Choroid plexus epithelial cell (primary cell): ENCODE results near the gene LNX2.

ENCODE experiments used
- DNase-seq: peaks from one replicate; pipeline ENCODE4 v3.0.0-alpha.2; 2010; ENCODE audit warnings: low read depth
- H3K4me3 ChIP-seq: 2 replicates; pipeline ENCODE4 v1.5.1; 2011; ENCODE audit warnings: low read depth, mild to moderate bottlenecking, control low read depth, low read length, moderate library complexity
- TF ChIP-seq, protein P1 (sequence below): conservative IDR thresholded peaks from 2 replicates; pipeline ENCODE4 v1.5.1; 2011; ENCODE audit warnings: low read depth, mild to moderate bottlenecking, control low read depth, inconsistent platforms, low read length, moderate library complexity

The LNX2 gene

DNA sequence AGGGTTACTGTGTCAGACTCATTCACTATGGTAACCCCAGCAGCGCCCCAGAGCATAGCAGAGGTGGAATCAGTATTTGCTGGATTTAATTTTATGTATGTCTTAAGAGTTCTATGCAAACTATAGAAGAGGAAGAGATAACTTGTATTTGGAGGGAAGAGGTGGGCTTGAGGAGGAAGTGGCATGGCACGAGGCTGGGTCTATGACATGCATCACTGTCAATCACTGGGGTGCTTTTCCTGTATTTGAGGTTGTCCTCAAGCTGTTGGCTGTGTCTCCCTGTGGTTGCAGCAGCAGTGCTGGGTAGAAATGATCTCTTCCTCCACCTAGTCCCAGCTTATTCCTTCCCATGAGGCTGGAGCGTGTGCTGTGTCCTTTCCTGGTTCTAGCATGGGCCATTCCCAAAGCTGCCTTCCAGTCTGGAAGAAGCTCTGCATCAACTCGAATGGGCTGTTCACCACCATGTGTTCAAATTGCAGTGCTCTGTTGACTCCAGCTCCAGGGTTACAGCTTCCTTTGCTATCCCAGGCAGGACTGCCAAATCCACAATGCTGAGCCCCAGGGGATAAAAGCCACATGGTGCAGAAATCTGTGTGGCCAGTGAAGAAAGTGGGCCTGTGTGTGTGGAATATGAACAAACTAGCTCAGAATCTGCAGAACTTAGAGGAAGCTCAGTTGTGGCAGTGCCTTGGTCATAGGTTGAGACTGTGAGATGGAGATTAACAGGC, 96.8 kb downstream of the LNX2 start:
- no peak overlapping the region for H3K4me3 ChIP-seq
- no peak for DNase-seq
- TF ChIP-seq, protein P1, sequence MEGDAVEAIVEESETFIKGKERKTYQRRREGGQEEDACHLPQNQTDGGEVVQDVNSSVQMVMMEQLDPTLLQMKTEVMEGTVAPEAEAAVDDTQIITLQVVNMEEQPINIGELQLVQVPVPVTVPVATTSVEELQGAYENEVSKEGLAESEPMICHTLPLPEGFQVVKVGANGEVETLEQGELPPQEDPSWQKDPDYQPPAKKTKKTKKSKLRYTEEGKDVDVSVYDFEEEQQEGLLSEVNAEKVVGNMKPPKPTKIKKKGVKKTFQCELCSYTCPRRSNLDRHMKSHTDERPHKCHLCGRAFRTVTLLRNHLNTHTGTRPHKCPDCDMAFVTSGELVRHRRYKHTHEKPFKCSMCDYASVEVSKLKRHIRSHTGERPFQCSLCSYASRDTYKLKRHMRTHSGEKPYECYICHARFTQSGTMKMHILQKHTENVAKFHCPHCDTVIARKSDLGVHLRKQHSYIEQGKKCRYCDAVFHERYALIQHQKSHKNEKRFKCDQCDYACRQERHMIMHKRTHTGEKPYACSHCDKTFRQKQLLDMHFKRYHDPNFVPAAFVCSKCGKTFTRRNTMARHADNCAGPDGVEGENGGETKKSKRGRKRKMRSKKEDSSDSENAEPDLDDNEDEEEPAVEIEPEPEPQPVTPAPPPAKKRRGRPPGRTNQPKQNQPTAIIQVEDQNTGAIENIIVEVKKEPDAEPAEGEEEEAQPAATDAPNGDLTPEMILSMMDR = no peak

DNA sequence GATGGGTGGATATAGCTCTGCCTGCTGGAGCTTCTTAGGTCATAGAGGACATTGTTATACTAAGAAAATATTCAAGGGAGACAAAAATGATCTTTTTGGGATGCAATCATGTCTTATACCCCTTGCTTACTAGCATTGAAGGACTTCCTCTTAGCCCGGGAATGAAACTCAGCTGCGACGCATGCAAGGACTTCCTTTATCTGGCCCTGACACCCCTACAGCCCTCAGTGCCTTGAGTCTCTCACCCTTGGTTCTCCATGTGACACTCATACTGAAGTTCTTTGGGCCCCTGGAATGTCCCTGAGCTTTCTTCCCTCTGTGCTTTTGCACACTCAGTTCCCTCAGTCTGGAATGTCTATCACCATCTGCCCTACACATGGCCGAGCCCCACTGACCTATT, 97.5 kb downstream of the LNX2 start:
- DNase-seq = no peak
- TF ChIP-seq, protein P1 = no peak
- no peak overlapping the region for H3K4me3 ChIP-seq

DNA sequence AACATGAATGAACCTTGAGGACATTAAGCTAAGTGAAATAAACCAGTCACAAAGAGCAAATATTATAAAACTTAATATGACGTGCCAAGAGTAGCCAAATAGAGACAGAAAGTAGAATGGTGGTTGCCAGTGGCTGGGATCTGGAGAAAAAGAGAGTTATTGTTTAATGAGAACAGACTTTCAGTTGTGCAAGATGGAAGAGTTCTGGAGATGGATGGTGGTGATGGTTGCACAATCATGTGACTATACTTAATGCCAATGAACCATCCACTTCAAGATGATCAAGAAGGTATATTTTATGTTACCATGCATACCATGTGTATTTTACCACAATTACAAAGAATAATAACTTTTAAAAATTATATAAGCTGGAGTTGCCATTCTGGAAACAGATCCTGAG, 104.2 kb downstream of the LNX2 start:
- H3K4me3 ChIP-seq = no peak overlapping the region
- TF ChIP-seq, protein P1 = no peak
- DNase-seq = no peak

DNA sequence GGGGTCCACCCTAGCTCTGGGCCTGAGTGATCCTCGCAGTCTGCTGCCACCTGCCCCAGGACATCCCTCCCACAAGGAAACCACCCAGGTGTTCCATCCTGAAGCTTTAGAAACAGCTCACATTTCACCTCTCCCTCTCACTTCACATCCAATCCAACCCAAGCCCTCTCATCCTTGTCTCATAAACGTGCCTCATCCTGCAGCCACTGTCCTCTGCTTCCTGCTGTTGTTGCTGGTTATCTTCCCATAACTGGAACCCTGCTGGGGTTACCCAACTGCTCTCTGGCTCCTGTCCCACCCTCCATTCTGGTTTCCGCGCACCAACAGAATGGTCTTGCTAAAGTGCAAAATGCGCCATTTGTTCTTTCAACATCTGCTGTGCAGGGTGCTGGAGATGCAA, 110.2 kb downstream of the LNX2 start:
- DNase-seq = no peak
- TF ChIP-seq, protein P1 = no peak
- H3K4me3 ChIP-seq = no peak overlapping the region

DNA sequence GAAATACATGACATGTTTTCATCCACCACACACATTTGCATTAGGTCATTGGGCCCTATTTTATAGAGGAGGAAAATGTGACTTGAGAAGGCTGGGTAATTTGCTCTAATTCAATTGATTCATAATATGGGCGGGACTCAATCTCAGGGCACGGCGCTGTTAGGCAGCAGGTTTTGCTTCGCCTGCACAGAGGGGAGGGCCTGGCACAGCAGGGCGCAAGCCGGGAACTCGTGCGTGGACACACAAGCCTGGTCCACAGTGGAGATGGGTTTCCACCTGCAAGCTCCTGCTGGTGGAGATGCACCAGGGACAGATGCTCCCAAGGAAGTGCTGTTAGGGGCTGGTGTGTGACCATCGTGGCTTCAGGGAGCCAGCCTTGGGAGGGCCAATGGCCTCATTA, 111.5 kb downstream of the LNX2 start:
- TF ChIP-seq, protein P1 = no peak
- no peak for DNase-seq
- no peak overlapping the region for H3K4me3 ChIP-seq

DNA sequence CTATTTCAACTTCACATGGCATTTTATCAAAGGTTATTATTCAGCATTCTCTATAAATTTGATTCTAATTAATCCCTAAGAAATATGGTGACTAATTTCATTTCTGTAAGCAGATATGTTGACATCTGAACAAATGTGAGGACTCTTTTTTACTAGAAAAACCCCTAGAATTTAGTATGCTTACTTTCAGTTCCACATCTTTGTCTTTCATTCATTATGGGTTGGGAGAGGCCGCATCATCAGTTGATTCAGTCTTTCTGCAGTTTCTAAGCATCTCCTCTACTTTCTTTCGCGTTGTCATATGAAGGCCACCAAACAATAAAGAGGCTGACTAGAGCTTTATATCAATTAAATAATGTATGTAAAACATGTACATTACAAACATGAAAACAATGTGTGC, 114.5 kb downstream of the LNX2 start:
- DNase-seq = no peak
- TF ChIP-seq, protein P1 = no peak
- H3K4me3 ChIP-seq = no peak overlapping the region

DNA sequence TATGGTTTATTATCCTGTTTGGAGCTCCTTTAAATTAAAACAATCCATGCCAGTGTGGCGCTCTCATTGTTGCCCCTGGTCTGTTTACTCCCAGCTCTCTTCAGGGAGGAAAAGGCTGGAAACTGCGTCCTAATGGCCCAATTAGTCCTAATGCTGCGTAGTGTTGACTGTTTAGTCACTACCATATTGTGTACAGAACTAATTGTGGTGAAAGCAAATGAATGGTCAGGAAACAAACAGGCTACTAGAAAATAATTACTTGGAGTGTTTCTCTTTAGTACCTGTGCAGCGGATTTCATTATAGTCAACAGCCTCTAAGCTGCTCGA, 115.5 kb downstream of the LNX2 start:
- H3K4me3 ChIP-seq = no peak overlapping the region
- TF ChIP-seq, protein P1 = no peak
- DNase-seq = no peak
